Left cardiac atrium (tissue), 4 donors: ENCODE data around the gene TEKT4. TPM values are rescaled to one million over a fixed set of nuclear protein-coding genes. Genes with fewer than 3 reads are reported as not detected.
"Not testable (repeated sequence)": the region's sequence is repeated elsewhere in the genome, so short reads cannot be mapped to it uniquely, and the experiment has no call there.

Source experiments
- ATAC-seq, 2 donors: fragments of 200-7000 bp; cut with Tn5 transposase; one replicate each; pipeline ENCODE4 v1.9.1; 2020; ENCODE audit warnings: mild to moderate bottlenecking in 2 of 2, moderate library complexity in 2 of 2
- DNase-seq: peaks from one replicate; pipeline ENCODE4 v3.0.0-alpha.2; 2020
- intact Hi-C, 2 donors: fragments of 100-400 bp; cut with DNase I; formaldehyde crosslinking; loops; one replicate each; pipeline versions ENCODE4 v1.14.1 to v1.15.1; 2022 to 2023
- total RNA-seq, 2 donors: library from RNA; stranded (reverse); fragmentation: NEBNext Ultra II Directional; extraction: Animal tissue kit (Norgen Biotek cat#: 25700); gene quantifications; one replicate each; pipeline ENCODE4 v1.2.1, GENCODE V29; 2021
- donor health status: DM: no; HTN: yes; CAD: no.
- donor health status: DM: no; HTN: yes; CAD: no; lungs with severe emphysema.
- donor health status: DM: yes; HTN: yes; CAD: no.
- donor health status: Dilated cardiomyopathy.

Gene TEKT4
- total RNA-seq, 2 donors from 2014 or later, result 0.15 TPM; not detected in 1

- intact Hi-C loops, result no loop called here
- ATAC-seq, result no peak
- DNase-seq, result no peak
These were observed 4.0 kb downstream of the TEKT4 start for GRCh38 chr2:94875064-94875819.

- DNase-seq (no peak), ATAC-seq (no peak)
- intact Hi-C loops, result no loop called here
These were observed 4.7 kb downstream of the TEKT4 start for GRCh38 chr2:94875820-94876522.

DNA sequence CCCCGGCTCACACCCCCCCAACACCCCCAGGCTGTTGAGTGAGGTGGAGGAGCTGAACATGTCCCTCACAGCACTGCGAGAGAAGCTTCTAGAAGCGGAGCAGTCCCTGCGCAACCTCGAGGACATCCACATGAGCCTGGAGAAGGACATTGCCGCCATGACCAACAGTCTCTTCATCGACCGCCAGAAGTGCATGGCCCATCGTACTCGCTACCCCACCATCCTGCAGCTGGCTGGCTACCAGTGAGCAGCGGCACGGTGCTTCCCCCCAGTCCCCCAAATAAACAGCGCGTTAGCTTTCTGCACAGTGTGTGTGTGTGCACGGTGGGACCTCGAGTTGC lies 5.3 kb downstream of the TEKT4 start:
- intact Hi-C loops, result no loop called here
- ATAC-seq (no peak), DNase-seq (no peak)

GRCh38 chr2:94877129-94877528 lies 5.9 kb downstream of the TEKT4 start:
- intact Hi-C loops, result no loop called here
- ATAC-seq, result no peak

DNA sequence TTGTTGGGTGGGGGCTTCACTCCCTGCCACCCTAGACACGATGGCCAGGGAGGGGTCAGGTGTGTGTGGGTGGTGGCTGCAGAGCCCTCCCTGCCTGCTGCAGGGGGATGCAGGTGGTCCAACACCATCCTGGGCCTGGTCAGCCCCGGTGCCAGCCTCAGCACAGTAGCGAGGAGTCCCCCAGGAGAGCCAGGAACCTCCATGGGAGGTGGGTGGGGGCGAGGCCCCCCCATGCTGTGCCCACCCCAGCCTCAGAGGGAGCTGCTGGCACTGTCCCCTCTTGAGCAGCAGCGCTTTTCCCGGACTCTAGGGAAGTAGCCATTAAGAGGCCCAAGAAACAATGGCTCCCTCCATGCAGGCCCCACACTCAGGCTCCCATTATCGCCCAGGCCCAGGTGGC lies 7.3 kb downstream of the TEKT4 start:
- ATAC-seq, intact Hi-C loops, DNase-seq: not testable (repeated sequence)

More at GRCh38 chr2:94877129-94877528, 5.9 kb downstream of the TEKT4 start:
- DNase-seq, result no peak

DNA sequence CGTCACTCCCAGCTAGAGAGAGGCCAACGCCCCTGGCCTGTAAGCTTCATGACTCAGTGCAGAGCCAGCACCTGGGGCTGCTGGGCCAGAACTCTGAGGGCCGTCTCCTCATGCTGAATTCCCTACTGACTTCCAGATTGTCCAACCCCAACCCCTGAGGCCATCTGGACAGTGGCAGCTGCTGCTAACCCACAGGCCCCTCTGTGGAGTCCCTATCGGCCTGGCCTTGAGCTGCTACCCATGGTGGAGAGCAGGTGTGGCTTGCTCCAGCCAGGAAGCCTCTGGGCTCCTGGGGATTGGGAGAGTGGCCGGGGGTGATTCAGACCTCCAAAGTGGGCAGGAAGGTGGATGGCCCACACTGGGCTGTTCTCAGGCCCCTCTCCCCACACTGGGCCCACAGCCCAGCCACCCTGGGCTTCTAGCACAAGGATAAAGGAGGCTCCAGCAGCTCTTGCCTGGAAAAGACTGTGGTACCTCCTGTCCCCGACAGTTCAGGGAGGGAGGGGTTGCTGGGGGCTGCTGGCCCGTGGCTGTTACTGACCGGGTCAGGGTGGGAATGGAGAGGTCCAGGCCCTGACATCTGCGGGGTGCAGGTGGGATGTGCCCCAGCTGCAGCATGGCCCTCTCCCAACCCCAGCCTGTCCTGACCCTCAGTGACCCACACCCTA lies 8.2 kb downstream of the TEKT4 start:
- intact Hi-C loops, result no loop called here
- DNase-seq, result no peak

GRCh38 chr2:94879982-94880377 lies 8.8 kb downstream of the TEKT4 start:
- intact Hi-C loops, result no loop called here
- ATAC-seq (no peak), DNase-seq (no peak)

More for the DNA sequence above, 8.2 kb downstream of the TEKT4 start:
- ATAC-seq, result no peak

DNA sequence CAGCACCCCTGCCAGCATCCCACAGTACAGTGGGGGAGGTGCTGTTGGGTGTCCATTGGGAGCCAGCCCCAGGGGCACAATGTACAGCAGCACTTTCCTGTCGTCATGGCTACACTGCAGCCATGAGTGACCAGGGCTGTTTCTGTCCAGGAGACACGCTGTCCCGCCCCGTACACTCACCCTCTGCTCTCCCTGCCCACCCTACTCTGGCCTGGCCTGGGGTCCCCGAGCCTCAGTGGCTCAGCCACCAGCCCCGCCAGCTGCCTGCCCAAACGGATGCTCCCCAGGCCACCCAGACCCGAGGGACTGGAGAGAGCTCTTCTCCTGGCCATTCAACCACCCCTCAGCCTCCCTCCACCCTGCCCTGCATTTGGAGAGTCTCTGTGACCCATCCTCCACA lies 9.3 kb downstream of the TEKT4 start:
- ATAC-seq (no peak), DNase-seq (no peak)
- intact Hi-C loops, result no loop called here

DNA sequence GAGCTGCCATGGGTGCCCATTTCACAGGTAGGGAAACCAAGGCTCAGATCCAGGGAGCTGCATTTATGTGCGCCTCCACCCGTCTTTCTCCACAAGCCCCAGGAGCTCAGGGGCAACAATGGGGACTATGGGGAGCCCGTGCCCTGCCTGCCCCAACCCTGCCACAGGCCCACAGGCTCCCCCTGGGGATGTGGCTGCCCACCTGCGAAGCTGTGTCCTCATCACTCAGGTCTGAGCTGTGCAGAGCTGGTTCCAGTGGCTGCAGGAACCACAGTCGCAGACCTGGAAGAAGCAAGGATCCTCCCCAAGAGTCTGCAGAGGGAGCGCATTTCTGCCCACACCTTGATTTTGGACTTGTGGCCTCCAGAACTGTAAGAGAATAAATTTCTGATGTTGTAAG lies 9.8 kb downstream of the TEKT4 start:
- ATAC-seq (no peak), DNase-seq (no peak)
- intact Hi-C loops, result no loop called here

DNA sequence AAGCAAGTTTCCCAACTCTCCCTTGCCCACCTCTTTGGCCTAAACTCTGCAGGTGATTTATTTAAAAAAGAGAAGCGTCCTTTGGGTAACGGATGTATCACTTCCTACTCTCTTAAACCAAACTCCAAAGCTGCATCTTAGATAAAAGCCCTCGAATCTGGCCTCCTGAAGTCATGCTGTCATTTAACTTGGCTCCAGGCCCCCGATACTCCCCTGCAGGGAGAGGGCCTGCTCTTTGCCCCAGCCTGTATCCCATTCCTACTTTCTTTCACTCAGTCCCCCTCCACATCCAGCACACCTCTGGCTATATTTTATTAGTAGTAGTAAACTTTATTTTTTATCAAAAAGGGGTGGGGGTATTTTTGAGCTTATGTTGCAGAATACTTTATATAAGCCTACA lies 19.0 kb downstream of the TEKT4 start:
- DNase-seq (no peak), ATAC-seq (no peak)
- intact Hi-C loops, result no loop called here

DNA sequence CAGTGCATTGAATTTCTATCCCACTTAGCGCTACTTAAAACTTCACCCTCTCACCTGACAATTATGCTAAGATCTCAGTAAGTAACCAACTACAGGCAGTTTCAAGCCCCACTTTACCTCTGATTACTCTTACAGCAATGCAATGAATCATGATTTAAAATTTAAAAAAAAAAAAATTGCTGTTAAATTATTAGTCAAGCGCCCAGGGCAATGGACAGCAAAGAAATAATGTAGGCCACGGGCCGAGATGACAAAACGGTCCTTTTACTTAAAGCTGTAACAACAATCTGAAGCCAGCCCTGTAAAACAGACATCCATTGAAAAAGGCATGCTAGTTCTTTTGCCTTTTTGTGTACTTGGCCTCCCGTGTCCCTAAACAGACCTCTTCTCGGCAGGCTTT lies 24.0 kb downstream of the TEKT4 start:
- DNase-seq, ATAC-seq, intact Hi-C loops: not testable (repeated sequence)

DNA sequence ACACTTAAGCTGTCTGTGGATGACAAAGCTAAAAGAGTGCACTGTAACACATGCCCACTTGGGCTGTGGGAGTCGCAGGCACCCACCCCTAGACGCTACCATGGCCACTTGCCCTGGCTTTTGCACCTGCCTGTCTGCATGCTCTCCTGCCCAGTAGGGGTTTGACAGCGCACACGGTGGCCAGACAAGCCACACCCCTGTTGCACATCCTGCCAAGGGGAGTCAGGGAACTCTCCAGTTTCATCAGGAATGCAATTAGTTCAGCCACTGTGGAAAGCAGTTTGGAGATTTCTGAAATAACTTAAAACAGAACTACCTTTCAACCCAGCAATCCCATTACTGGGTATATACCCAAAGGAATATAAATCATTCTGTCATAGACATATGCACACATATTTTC lies 35.7 kb downstream of the TEKT4 start:
- ATAC-seq, DNase-seq, intact Hi-C loops: not testable (repeated sequence)

DNA sequence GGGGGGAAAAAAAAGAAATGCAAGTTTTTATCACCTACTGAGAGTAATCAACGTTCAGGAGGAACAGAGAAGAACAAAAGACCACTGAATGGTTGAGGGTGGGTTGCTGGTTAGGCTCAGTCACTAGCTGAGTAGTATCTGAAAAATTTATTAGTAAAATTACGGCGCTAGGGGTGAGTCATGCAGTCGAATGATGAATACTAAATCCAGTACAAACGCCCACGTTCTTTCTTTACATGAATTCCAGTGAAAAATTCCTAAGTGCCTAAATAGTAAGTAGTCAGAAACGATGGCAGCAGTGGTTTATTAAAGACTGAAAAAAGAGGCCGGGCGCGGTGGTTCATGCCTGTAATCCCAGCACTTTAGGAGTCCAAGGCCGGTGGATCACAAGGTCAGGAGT lies 52.0 kb downstream of the TEKT4 start:
- DNase-seq (no peak), ATAC-seq (no peak)
- intact Hi-C loops, result no loop called here

DNA sequence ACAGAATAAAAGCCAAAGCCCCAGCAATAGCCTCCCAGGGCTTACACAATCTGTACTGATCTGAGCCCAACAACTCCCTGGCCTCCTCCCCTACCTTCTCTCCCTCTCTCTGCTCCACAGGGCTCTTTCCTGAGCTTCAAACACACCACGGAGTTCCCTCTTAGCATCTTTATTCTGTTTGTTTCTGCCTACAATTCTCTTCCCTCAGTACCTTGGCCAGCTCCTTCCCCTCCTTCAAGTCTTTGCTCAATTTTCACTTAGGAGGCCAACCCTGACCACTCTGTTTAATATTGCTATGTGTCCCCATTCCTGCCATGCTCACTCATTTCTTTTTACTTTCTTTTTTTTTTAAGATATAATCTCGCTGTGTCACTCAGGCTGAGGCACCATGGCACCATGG lies 53.8 kb downstream of the TEKT4 start:
- intact Hi-C loops, DNase-seq: not testable (repeated sequence)

More for the DNA sequence above, 53.8 kb downstream of the TEKT4 start:
- ATAC-seq, result not testable (repeated sequence)

Other genes starting within 250 kb of the TEKT4 start
- gene MAL, start 154.3 kb downstream of the TEKT4 start, total RNA-seq, result 1 to 10 TPM; 5.8 to 7.8 TPM